ENCODE measurements around the gene PDCD4.

PDCD4 gene

DNA sequence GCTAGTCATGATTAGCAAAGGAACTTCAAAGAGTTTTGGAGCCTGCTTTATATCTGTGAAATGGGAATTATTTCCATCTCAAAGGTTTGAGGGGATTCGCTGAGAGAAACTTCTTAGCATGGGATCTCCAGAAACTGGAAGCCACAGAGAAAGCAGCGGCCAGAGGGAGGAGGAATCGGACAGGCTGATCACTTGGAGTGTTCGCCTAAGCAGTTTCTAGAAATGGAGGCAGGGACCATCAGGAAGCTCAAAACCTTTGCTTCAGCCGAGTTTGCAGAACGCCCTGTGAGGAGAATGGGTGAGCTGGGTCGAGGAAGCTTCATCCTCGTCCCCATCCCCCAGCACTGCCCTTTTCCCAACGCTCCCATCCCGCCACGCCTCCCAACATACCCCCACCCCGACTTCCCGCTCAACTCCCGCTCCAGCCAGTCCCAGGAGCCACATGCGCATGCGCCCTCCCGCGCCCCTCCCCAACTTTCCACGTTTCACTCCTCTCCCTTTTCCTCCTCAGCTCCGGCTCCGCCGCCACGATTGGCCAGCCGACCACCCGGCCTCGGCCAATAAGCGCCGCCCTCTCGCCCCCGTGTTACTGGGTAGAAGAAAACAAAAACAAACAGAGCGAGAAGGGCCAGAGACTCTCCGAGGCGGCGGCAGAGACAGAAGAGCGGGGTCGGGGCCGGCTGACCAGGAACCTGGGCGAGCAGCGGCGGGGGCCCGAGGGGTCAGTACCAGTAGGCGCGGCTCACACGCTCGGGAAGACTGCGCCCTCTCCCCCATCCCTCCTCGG is at the start of gene PDCD4:
Gene PDCD4, plus strand, starts transcription at position 631 of the 787 bp plus-strand sequence. CDS start 4,100 bp downstream, outside the sequence.
- DNase-seq (ENCODE audit: low read depth): peak; percentile 88

DNA sequence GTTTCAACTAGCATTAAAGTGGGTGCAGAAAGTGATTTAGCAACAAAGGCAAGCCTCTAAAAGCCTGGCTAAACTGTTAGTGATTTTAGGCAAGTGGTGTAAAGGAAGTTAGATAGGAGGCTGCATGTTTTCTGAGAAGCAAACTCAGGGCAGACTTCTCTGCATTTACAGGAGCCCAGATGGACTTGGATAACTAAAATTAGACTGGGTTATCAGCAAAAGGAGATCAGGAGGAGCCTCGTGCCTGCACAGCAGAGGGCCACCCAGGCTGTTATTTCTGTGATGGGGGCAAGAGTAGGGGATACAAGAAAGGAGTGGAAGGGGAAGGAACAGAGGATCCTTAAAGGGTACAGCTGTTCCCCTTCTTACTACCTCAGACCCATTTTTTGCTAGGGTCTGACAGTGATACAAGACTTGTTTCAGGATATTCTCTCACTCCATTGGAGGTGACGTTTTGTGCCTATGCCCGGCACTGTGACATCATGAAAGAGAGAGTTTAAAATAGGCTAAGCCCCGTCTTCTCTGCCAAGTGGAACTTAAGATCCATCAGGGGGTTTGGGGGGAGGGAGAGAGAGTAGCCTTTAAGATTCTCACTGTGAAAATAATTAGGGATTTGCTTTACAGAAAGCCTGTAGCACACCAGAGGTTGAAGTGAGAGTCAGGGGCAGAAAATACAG is 49.6 kb upstream of the PDCD4 start:
- no peak for DNase-seq (ENCODE audit: low read depth)

DNA sequence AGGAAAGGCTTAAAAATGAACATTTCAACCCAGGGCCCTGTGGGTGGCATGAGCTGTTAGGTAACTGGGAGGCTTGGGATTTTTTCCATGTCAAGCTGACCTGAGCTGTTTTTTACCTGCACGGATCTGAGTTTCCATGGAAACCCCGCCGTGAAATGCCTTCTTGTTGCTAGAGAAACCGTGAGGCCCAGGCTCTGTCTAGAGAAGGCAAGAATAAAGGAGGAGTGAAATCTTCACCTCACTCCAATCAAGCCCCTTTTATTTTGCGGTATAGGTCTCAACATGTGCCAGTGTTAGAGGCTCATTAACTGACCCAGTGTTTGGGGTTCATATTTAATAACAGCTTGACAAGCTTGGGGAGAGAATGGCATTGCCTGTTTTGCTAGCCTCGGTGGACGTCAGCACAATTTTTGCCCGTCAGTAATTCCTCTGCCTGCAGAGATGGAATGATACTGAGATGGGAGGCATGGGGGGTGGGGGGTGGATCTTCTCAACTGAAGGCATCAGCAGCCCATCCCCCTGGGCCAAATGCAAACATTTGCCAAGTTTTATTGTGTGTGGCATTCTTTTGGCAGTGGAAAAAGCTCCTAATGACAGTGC is 48.9 kb upstream of the PDCD4 start:
- no peak for DNase-seq (ENCODE audit: low read depth)

DNA sequence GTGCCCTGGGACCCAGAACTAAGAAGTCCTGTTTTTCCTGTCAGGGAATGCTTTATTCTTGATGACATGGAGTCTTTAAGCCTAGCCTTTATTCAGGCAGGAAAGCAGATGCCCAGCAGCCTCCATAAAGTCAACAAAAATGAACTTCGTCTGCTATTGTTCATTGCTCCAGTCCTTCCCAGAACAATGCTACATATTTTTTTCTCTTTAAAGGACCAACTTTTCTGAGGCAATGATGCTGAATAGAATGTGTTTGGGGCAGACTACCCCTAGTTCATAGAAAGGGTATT is 47.6 kb upstream of the PDCD4 start:
- no peak for DNase-seq (ENCODE audit: low read depth)

DNA sequence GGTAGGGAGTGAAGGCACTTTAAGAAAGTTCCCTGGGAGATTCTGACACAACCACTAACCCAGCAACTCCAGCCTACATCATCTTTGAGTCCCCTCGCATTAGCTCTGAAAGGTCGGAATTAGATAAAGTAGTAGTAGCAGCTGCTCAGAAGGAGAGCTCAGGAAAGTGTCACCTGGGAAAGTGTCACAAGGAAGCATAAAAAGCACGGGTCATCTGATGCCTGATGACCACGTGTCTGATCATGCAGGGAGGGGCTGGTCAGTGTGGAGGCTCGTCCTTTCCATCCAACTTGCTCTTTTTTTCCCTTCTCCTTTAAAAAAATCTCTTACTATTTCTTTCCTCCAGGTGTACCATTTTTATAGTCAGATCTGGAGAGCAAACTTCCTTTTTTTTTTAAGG is 47.1 kb upstream of the PDCD4 start:
- no peak for DNase-seq (ENCODE audit: low read depth)

DNA sequence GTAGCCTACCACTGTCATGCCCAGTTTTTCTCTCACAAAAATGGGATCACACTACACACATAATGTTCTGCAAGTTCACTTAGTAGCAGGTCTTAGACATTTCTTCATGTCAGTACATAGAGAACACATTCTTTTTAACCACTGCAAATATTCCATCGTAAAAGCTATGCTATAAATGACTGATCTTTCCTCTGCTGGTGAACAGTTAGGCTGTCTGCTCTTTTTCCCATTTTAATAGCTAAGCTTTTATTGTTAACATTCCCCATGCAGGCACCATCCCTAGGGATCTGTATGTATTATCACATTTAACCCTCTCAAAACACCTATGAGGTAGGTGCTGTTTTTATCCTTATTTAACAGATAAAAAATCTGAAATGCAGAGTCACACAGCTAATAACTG is 46.2 kb upstream of the PDCD4 start:
- no peak for DNase-seq (ENCODE audit: low read depth)

DNA sequence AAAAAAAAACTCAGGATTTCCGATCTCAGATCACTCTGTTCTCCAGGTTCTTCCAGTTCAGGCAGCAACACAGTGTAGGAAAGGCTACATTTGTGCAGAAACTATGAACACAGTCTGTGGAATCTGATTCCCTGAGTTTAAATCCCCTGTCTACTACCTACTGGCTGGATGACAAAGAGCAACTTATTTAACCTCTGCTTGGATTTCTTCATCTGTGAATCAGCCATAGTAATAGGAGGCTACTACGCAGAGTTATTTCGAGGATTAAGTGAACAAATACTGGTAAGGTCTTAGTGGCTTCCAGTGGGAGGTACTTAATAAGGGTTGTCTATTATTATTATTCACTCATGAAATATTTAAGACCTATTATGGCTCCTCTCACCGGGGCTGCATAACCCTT is 44.3 kb upstream of the PDCD4 start:
- no peak for DNase-seq (ENCODE audit: low read depth)

DNA sequence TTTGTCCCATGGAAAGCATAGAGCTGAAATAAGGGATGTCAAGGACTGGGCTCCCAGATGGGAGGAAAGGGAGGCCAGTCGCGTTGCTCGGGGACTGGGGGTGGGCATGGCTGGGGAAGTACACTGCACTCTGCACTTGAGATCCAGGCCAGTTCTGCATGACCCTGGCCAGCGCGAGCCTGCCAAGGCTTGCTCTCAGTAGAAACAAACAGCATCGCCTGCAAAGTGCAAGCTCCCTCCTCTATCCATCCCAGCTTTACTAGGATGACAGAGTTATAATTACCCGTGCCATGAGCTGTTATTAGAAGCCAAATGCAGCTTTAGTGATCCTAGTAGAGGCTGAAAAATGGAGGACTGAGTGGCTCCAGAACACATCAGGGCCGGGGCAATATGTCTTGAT is 43.9 kb upstream of the PDCD4 start:
- DNase-seq (ENCODE audit: low read depth): no peak

DNA sequence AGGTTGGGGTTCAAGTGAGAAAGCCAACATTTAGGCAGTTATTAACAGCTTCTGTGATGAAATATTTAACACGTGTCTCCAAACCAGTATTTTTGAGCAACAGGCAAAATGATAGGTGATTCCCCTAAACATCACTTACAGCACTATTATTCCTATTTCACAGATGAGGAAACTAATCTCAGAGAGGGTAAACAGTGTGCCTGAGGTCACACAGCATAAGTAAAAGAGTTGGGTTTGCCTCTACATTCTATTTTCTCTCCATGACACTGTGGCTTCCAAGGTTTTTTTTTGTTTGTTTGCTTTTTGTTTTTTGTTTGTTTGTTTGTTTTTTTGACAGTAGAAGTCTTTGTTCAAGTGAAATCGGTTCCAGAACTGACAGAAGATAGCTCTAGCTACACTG is 43.2 kb upstream of the PDCD4 start:
- DNase-seq (ENCODE audit: low read depth): no peak

DNA sequence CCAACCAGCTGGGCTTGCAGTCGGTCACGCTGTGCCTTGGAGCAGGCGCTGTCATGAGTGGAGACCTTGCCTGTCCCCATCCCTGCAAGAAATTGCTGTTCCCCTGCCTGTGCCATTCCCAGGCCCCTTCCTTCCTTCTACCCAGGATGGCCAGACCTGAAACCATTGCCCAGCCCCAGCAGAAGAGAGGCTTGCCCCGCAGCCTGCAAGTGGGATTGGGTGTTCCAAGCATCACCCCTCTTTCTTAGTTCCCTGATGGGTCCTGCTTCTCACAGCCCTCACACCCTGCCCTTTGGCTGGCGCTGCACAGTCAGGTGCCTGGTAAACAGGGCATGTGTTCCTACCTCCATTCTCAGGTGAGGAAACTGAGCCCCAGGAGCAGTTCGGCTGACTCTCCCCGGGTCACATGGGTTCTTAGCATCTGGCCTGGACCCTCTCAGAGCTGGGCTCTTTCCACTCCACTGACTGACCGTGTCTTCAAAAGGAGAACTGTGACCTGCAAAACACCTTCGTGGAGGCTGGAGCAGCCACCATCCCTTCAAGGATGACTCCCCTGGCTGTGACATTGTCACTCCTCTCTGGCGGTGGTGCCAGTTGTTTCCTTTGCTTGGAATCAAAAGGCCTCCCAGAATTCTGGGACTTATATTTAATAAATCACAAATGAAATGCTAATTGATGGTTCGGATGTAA is 41.9 kb upstream of the PDCD4 start:
- no peak for DNase-seq (ENCODE audit: low read depth)

DNA sequence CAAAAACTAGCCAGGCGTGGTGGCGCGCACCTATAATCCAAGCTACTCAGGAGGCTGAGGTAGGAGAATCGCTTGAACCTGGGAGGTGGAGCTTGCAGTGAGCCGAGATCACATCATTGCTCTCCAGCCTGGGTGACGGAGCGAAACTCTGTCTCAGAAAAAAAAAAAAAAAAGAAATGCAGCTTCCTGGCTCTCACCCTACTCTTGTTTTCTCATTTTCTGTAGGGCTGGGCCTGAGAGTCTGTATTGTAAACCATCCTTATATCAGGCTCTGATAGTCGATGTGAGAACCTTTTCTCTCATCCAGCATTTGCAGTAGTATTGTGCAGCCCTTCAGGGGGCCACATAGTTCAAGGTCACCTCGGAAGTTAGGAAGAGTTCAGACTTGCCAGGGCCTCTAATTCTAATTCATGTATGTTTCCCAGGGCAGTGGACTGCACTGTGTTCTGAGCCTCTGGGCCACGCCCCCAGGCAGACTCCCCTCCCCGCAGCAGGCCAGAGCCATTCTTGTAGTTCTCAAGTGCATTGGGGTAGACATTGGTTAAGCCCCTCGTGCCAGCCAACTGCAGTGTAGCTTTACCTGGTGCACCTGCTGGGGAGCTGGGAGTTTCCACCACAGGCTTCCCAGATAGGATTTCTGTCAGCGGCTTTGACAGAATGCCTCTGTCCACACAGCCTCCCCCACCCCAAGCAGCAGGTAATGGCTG is 38.3 kb upstream of the PDCD4 start:
- no peak for DNase-seq (ENCODE audit: low read depth)

DNA sequence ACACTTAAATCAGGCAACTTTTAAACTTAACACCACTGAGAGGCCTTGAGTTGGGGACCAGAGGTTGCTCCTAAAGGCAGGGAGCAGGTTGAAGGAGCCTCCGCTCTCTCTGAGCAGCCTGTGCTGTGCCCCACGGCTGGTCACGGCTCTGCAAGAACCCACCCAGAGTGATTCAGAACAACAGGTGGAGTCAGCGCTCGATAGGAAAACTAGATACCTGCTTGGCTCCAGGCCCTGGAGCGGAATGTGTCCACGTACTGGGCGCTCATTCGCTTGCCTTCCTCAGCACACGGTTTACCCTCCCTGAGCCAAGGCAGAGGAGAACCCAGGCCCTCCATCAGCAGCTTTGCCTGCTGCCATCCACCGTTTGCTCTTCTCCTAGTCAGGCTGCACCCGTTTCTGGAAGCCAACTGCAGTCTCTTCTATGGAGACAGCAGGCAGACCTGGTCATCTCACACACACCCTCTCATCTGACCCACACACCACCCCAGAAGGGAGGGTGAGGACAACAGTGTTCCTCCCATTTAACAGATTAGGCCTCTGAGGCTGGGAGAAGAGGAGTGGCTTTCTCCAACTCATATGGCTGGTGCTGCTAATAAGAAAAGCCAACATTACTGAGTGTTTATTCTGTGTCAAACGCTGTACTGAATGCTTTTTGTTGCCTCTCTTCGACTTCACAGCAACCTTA is 37.6 kb upstream of the PDCD4 start:
- no peak for DNase-seq (ENCODE audit: low read depth)

DNA sequence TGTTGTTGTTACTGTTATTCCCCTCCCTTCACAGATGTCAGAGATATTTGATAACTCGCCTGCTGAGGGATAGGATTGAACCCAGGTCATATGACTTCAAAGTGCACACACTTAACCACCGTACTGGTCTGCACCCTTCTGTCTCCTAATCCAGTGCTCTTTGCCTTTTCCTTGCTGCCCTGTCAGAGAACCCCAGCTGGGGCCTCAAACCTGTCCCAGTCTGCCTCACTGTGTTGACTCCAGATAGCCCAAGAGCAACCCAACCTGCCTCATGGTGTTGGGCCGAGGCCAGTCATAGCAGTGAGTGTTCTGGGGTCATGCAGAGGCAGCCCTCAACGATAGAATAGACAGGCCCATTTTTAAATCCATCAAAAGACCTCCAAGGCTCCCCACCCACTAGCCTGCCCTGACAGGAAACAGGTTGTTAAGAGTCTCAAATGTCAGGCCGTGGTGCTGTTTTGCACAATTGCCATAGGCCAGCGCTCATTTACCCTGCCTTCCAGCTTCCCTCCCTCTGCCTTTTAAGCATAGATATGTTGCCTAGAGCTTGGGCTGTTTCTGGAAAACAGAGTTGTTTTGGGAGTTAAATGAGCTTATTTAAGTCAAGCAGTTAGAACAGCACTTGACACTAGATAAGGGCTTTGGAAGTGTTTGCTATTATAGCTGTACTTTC is 37.0 kb upstream of the PDCD4 start:
- DNase-seq (ENCODE audit: low read depth): no peak

DNA sequence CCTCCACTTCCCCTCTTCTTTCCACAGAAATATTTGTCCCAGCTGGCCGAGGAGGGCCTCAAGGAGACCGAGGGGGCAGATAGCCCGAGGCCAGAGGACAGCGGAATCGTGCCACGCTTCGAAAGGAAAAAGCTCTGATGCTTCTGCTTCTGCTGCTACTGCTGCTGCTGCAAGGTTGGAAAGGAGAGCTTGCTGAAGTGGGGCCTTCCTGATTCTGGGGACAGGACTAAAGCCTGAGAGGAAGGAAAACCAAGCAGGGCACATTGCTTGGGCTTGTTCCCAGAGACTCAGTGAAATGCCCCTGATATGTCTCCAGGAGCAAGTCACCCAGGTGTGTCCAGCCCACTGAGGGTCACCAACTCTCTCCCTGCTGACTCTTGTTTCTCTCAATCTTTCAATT is 35.9 kb upstream of the PDCD4 start:
- no peak for DNase-seq (ENCODE audit: low read depth)

DNA sequence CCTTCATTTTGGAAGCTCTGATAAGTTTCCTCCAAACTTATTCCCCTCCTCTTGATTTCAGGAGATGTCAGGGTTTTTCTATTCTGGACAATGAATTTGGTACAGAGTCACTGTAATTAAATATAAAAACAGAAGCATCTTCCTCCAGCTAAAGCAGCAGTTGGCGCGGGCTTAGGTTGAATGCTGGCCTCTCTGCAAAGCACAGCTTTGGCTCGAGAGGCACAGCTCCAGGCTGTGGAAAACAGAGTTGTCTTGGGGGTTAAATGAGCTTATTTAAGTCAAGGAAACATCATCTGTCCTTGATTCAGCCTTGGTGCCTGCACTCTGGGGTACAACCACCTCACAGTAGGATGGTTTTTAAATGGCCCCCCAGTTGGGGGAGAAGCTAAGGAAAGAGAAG is 35.0 kb upstream of the PDCD4 start:
- no peak for DNase-seq (ENCODE audit: low read depth)

DNA sequence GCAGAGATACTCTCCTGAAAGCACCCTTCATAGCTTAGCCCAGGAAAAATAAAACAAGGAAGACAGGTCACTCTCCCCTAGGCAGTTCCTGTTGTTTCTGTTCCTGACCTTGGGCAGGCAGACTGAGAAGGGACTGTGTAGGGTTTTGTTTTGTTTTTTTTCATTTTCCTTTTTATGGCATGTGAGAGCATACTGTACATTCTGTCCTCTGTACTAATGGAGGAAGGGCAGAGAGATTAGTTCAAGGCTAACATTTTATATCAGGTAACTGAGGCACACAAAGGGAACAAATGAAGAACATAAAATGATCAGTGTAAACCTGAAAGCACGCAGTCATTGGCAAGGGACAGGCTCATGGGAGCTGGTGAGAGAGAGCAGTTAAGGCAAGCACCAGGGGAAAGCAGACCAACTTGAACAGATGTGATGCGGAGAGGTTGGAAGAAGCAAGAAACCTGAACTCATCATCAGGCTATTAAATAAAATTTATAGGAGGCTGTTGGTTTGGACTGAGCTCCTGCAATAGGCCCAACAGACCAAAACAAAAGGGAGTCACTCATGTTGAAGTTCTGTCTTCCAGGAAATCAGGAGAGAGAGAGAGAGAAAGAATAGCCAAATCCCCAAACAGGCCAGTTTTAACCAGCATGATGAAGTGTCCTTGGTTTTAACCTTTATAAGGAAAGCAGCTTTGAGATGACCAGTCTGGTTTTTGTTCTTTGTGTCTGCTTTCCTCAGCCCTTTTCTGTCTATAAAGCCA is 34.1 kb upstream of the PDCD4 start:
- DNase-seq (ENCODE audit: low read depth): no peak

DNA sequence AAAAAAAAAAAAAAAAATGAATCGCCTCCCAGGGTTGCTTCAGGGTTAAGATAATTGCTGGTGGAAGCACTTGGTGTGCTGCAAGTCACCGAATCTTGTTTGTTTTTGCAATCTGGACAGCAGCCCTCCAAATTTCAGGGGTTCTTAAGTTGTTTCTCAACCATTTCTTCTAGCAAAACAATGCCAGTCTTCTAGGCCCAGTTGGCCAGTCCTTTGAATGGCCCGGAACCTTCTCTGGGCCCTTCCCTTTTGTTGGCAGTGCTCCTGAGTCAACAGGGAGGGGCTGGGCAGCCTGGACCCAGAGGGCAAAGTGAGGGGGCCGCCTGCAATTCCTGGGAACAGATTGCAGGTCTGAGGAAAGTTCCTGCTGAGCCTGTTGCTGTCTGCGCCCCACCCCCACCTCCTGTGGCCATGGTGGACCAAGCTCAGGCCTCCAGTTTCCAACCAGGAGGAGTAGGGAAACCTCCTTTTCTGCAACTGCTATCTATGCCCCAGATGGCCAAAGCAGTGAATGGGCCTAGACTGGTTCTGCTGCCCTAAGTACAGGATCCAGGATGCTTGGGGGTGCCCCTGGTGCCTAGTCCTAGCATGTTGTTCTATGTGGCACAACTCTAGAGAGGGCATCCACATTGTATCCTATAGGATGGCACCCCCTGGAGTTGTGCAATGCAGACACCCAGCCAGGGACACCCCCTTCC is 31.4 kb upstream of the PDCD4 start:
- no peak for DNase-seq (ENCODE audit: low read depth)

DNA sequence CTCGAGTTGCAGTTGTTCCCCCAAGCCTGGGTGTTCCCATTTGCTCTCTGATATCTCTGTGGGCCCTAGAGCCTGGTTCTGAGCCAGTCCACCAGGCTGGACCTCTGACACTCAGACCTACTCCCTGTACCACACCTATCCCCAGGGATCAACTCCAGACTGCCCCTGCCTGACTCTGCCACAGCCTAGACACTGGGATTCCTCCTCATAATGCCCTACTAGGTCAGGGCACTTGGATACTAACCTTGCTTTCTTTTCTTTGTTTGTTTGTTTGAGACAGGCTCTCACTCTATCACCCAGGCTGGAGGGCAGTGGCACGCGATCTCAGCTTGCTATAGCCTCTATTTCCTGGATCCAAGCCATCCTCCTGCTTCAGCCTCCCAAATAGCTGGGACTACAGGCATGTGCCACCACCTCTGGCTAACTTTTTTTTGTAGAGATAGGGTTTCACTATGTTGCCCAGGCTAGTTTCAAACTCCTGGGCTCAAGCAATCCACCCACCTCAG is 30.8 kb upstream of the PDCD4 start:
- DNase-seq (ENCODE audit: low read depth): no peak

DNA sequence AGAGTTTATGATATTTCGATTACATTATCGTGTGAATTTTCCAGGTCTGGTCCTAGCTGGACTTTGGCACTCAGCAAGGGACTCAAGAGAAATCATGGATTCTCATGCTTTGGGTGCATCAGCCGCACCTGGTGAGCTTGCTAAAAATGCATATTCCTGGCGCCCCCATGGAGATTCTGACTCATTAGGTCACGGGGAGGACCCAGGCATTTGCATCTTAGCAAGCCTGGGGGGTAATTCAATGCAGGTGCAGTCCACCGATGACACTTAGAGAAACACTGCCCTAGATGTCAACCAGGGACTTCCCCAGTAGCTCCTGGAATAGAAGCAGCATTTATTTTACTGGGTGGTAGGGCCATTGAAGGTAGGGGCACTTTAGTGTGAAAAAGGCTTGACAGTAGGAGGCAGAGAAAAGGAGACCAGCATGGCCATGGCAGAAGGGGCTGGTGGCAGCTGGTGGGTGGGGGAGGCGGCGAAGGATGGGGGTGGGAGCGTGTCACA is 29.9 kb upstream of the PDCD4 start:
- DNase-seq (ENCODE audit: low read depth): no peak
